CD4-positive, alpha-beta T cell treated with Interleukin-15 for 4 hours (primary cell): ENCODE results near the gene BTBD7.
"Not testable (repeated sequence)": the region's sequence is repeated elsewhere in the genome, so short reads cannot be mapped to it uniquely, and the experiment has no call there.

ENCODE experiments used
- DNase-seq: peaks from one replicate; pipeline ENCODE4 v3.0.0-alpha.2; 2020; ENCODE audit warnings: low spot score

Gene BTBD7

GRCh38 chr14:93246534-93246933, 86.3 kb downstream of the BTBD7 start:
- no peak for DNase-seq

- DNase-seq, result no peak
These were observed 86.9 kb downstream of the BTBD7 start for GRCh38 chr14:93245764-93246420.

- no peak for DNase-seq
These were observed 92.2 kb downstream of the BTBD7 start for GRCh38 chr14:93240678-93241000.

DNA sequence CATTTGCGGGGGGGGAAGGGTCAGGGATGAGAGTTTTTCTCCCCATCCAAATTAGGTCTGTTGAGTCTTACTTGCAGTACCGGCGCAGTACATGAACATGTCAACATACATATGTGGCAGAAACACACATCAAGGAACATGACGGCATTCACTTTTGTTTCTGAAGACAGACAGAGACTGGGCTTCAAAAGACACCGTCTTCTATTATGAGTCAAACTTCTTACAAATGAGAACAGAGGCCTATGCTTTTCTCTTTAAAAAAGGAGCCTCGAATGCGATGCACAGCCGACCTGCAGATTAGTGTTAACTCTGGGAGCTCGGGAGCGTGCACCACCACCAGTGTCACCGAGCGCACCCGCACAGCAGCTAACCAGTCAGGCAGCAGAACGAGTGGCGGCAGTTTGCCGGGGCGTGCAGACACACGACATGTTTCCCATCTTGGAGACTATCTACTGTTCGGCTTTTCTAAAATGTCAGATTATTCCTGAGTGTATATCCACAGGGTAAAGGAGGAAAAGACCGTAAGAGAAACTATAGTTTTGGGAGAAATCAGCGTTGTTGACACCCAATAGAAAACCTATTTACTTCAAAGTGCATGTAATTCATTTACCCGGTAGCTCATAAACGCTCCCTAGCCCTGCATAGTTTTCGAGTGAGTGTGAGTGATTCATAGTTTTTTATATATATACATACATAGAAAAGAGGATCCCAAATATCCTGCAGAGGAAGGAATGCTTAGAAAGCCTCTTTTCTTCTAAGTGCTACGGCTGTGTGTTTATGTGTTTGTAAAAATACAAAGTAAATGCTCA, 92.8 kb downstream of the BTBD7 start:
- DNase-seq, result no peak

DNA sequence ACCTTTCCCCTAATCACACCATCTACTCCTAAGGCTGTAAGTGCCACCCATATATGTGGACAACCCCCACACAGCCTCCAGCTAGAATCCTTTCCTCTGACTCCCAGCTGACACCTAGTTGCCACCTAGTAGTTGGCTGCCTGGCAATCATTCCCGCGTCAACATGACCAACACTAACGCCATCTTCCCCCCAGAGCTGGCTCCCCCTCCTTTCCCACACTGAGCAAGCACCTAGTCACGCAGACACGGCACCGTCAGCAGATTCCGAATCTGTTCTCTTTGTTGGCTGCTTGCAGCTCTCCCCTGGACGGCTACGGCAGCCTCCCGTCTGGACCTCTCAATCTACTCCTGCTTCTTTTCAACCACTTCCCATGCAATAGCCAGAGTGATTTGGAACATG, 98.0 kb downstream of the BTBD7 start:
- DNase-seq, result no peak

GRCh38 chr14:93233078-93233477, 99.8 kb downstream of the BTBD7 start:
- DNase-seq, result not testable (repeated sequence)

DNA sequence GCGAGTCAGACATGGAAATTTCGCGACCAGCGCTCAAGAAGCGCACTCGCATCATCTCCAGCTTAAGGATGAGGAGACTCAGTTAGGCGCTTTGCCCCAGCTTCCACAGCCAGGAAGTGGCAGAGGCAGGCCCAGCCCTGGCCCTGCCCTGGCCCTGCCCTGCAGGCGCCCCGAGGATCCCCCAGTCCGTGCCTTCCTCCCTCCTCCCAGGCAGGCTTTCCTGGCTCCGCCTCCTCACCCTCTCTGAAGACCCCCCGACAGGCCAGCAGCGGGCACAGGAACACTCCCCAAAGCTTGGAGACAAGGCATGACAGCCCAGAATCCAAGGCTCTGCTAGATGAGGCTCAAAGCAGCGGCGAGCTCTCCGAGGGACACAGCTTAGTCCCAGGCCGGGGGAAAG, 100.7 kb downstream of the BTBD7 start:
- DNase-seq, result no peak

GRCh38 chr14:93231129-93231979, 101.5 kb downstream of the BTBD7 start:
- no peak for DNase-seq

- DNase-seq, result no peak
These were observed 102.3 kb downstream of the BTBD7 start for GRCh38 chr14:93230539-93230938.

- DNase-seq, result no peak
These were observed 104.3 kb downstream of the BTBD7 start for GRCh38 chr14:93228550-93228949.

DNA sequence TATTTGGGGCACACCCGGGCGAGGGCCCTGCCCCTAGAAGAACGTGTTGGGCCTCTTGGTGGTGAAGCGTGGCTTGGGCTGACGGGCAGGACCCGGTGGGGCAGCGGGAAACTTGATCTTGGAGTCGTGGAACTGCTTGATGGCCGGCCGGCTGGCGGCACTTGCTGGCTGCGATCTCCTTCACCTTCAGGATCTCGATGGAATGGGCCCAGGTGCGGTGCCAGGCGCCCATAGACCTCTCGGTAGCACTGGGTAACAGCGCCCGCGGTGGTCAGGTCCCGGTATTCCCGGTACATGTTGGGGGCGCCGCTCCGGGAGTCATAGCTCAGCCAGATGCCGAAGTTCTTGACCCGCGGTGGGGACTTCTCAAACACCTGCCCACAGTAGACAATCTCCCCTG, 109.3 kb downstream of the BTBD7 start:
- DNase-seq, result no peak

- DNase-seq, result no peak
These were observed 112.3 kb downstream of the BTBD7 start for GRCh38 chr14:93220509-93220908.

DNA sequence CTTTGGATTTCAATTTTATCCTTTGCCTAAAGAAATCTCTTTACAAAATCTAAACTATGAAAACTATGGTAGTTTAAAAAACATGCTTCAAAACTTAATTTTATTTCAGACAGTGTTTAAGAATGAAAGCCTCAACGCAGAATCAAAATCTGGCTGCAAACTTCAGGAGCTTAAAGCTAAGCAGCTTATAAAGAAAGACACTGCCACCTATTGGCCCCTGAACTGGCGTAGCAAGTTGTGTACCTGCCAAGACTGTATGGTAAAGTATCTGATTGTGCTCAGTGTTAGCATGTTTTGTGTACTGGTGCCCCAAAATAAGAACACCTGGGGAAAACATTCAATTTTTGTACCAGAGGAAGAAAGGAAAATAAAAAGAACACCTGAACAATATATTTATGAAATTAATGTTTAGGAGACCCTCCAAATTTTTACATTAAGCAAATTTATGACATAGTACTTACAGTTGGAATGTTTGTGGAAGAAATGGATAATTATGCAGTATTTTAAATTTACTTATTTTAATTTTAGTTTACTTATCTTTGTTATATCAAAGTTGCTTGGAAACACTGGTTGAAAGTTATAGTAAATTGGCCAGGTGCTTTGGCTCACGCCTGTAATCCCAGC, 113.6 kb downstream of the BTBD7 start:
- peak; percentile 56 for DNase-seq

- DNase-seq, result no peak
These were observed 118.2 kb downstream of the BTBD7 start for GRCh38 chr14:93214598-93214997.

DNA sequence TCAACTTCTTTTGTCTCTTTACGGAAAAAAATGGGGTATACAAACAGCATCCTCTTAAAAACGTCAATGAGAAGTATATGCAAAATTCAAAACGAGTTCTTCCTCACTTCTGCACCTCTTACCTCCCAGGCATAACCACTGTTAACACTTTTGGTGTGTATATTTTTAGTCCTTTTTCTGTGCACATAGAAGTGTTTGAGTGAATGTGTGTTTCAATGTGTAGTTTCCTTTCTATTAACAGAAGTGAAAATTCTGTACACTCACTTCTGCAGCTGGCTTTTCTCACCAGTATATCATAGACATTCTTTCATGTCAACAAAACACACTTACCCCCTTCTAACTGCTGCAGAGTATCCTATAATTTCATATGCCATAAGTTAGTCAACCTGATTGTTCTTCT, 120.4 kb downstream of the BTBD7 start:
- no peak for DNase-seq

- DNase-seq, result peak; percentile 14
These were observed 125.1 kb downstream of the BTBD7 start for GRCh38 chr14:93207468-93208308.

GRCh38 chr14:93206793-93207467, 125.9 kb downstream of the BTBD7 start, which contains the start of the genes GON7 and UBR7:
Gene GON7 (minus strand): TSS chr14:93207065. CDS start chr14:93207037, 28 bp downstream.
Gene UBR7 (plus strand): TSS chr14:93207256. CDS start chr14:93207292, 36 bp downstream.
- peak; percentile 84 for DNase-seq

DNA sequence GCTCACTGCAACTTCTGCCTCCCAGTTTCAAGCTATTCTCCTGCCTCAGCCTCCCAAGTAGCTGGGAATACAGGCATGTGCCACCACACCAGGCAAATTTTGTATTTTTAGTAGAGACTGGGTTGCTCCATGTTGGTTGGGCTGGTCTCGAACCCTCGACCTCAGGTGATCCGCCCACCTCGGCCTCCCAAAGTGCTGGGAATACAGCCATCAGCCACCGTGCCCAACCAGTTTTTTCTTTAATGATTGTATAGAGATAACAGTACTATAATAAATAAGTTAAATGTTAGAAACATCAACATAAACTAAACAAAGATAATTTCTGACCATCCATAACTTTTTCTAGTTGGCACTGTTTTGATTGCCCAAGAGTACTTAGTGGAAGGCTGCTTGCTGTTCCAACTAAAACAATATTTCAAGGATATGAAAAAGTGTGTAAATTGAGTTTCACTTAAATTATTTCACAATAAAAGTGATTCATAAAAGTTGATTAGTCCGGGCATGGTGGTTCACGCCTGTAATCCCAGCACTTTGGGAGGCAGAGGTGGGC, 131.6 kb downstream of the BTBD7 start:
- no peak for DNase-seq

DNA sequence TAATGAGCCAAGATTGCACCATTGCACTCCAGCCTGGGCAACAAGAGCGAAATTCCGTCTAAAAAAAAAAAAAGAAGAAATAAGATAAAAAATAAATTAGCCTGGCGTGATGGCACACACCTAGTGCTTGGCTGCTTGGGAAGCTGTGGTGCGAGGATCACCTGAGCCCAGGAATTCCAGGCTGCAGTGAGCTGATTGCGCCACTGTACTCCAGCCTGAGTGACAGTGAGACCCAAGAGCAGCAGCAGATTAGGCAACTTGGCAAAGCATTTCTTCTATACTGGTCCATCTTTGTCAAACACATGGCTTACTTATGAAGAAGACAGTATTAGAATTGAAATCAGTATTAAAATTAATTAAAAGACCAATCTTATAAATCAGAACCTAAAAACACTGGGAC, 132.3 kb downstream of the BTBD7 start:
- no peak for DNase-seq

- DNase-seq, result no peak
These were observed 133.8 kb downstream of the BTBD7 start for GRCh38 chr14:93199031-93199430.
